Esophagus squamous epithelium (tissue), 4 donors: ENCODE data around the gene HRC.

Source experiments
- CTCF ChIP-seq, 6 experiments: fragments of 450-650 bp in 4 of 6; fragments of 200-600 bp in 2 of 6; sonication (generic) in 2 of 6; IDR thresholded peaks; one replicate each; pipeline ENCODE4 v1.5.1; 2016 to 2019; ENCODE audit warnings: antibody characterized with exemption in 6 of 6, mild to moderate bottlenecking in 4 of 6, moderate library complexity in 4 of 6
- POLR2A ChIP-seq, 4 donors: fragments of 450-650 bp; IDR thresholded peaks; one replicate each; pipeline ENCODE4 v1.6.1; 2017; ENCODE audit warnings: antibody characterized with exemption in 4 of 4, mild to moderate bottlenecking in 4 of 4, moderate library complexity in 3 of 4

GRCh38 chr19:49201042-49201441 lies 45.8 kb upstream of the HRC start:
- no peak for TF ChIP-seq CTCF (IDR thresholded peaks at IDR 0.05)
- TF ChIP-seq POLR2A (IDR thresholded peaks at IDR 0.05), result no peak
